Neural cell (in vitro differentiated cells): ENCODE measurements around the gene GDE1. TPM values are rescaled to one million over a fixed set of nuclear protein-coding genes. Genes with fewer than 3 reads are reported as not detected.

Source experiments
- H2AFZ ChIP-seq: fragments of 200-600, 300-800 bp; sonication (generic), shearing (Covaris generic); 2 replicates; pipeline ENCODE4 v1.6.0; 2014; ENCODE audit warnings: low read depth, mild to moderate bottlenecking, antibody characterized with exemption, low read length, moderate library complexity
- H3F3A ChIP-seq: fragments of 200-600 bp; shearing (Covaris generic); 2 replicates; pipeline ENCODE4 v1.6.1; 2016; ENCODE audit warnings: mild to moderate bottlenecking, moderate library complexity, mixed read lengths, antibody characterized with exemption, low read length; ENCODE audit not compliant: insufficient read depth, poor library complexity, severe bottlenecking
- H3K27ac ChIP-seq: fragments of 200-600, 300-800 bp; sonication (generic), shearing (Covaris generic); 2 replicates; pipeline ENCODE4 v1.5.1; 2014; ENCODE audit warnings: mild to moderate bottlenecking, low read length, moderate library complexity
- H3K27me3 ChIP-seq: fragments of 300-800, 200-600 bp; sonication (generic), shearing (Covaris generic); 2 replicates; pipeline ENCODE4 v1.6.0; 2014; ENCODE audit warnings: mild to moderate bottlenecking, low read depth, low read length, moderate library complexity; ENCODE audit not compliant: insufficient read depth
- H3K36me3 ChIP-seq: fragments of 300-800, 200-600 bp; sonication (generic), shearing (Covaris generic); 2 replicates; pipeline ENCODE4 v1.5.1; 2014; ENCODE audit warnings: mild to moderate bottlenecking, antibody characterized with exemption, low read length, moderate library complexity; ENCODE audit not compliant: insufficient read depth
- H3K4me2 ChIP-seq: fragments of 300-800, 200-600 bp; sonication (generic), shearing (Covaris generic); 2 replicates; pipeline ENCODE4 v1.6.0; 2014; ENCODE audit warnings: mild to moderate bottlenecking, low read length
- H3K4me3 ChIP-seq: fragments of 300-800, 200-600 bp; sonication (generic), shearing (Covaris generic); 2 replicates; pipeline ENCODE4 v1.5.1; 2014; ENCODE audit warnings: mild to moderate bottlenecking, low read length, moderate library complexity
- H3K79me2 ChIP-seq: fragments of 200-600 bp; shearing (Covaris generic); replicated peaks from 2 replicates; pipeline ENCODE4 v1.6.0; 2014; ENCODE audit warnings: mild to moderate bottlenecking, low read length, moderate library complexity; ENCODE audit not compliant: insufficient read depth
- H3K9ac ChIP-seq: fragments of 300-800, 200-600 bp; sonication (generic), shearing (Covaris generic); 2 replicates; pipeline ENCODE4 v1.6.1; 2016; ENCODE audit warnings: mild to moderate bottlenecking, low read length, mixed read lengths
- H3K9me2 ChIP-seq: fragments of 200-600 bp; shearing (Covaris generic); 2 replicates; pipeline ENCODE4 v1.6.1; 2016; ENCODE audit warnings: mild to moderate bottlenecking, low read length, mixed read lengths; ENCODE audit not compliant: insufficient read depth
- H3K9me3 ChIP-seq: fragments of 200-600, 300-800 bp; sonication (generic), shearing (Covaris generic); 2 replicates; pipeline ENCODE4 v1.6.1; 2016; ENCODE audit warnings: mild to moderate bottlenecking, mixed run types, low read length, moderate library complexity, mixed read lengths
- H4K20me1 ChIP-seq: fragments of 200-600 bp; shearing (Covaris generic); 2 replicates; pipeline ENCODE4 v1.6.1; 2016; ENCODE audit warnings: mild to moderate bottlenecking, mixed run types; ENCODE audit not compliant: insufficient read depth
- CTCF ChIP-seq: fragments of 450-650 bp; IDR thresholded peaks from 2 replicates; pipeline ENCODE4 v1.5.1; 2014; ENCODE audit warnings: antibody characterized with exemption, mild to moderate bottlenecking, moderate library complexity; ENCODE audit not compliant: poor library complexity, severe bottlenecking
- EP300 ChIP-seq: fragments of 450-650 bp; conservative IDR thresholded peaks from 2 replicates; pipeline ENCODE4 v1.6.1; 2014; ENCODE audit warnings: antibody characterized with exemption, mild to moderate bottlenecking, moderate library complexity; ENCODE audit not compliant: poor library complexity, severe bottlenecking
- EZH2 ChIP-seq: fragments of 200-600, 300-800 bp; shearing (Covaris generic), sonication (generic); IDR thresholded peaks from 2 replicates; pipeline ENCODE4 v1.6.1; 2014; ENCODE audit warnings: antibody characterized with exemption, low read length, borderline replicate concordance, mild to moderate bottlenecking; ENCODE audit not compliant: insufficient read depth, poor library complexity, severe bottlenecking
- MXI1 ChIP-seq: fragments of 450-650 bp; conservative IDR thresholded peaks from 2 replicates; pipeline ENCODE4 v1.6.1; 2014; ENCODE audit warnings: antibody characterized with exemption, mild to moderate bottlenecking; ENCODE audit not compliant: poor library complexity, severe bottlenecking
- POLR2AphosphoS5 ChIP-seq: IDR thresholded peaks from 2 replicates; pipeline ENCODE4 v1.6.1; 2012
- RAD21 ChIP-seq: fragments of 450-650 bp; conservative IDR thresholded peaks from 2 replicates; pipeline ENCODE4 v1.6.1; 2014; ENCODE audit warnings: antibody characterized with exemption, mild to moderate bottlenecking, moderate library complexity
- SMC3 ChIP-seq: fragments of 450-650 bp; conservative IDR thresholded peaks from 2 replicates; pipeline ENCODE4 v1.6.1; 2014; ENCODE audit warnings: antibody characterized with exemption, mild to moderate bottlenecking, moderate library complexity; ENCODE audit not compliant: poor library complexity
- TAF1 ChIP-seq: IDR thresholded peaks from 2 replicates; pipeline ENCODE4 v1.6.1; 2012; ENCODE audit warnings: low read depth
- polyA plus RNA-seq: library from polyadenylated mRNA; depleted of rRNA; stranded (reverse); fragments of >200 nt; gene quantifications from 2 replicates; pipeline ENCODE4 v1.2.3, GENCODE V29; 2014
- TF ChIP-seq, protein P1 (sequence below): IDR thresholded peaks from 2 replicates; pipeline ENCODE4 v1.6.1; 2012; ENCODE audit warnings: borderline replicate concordance

Gene GDE1
- polyA plus RNA-seq, 1 donor from 2014 or later, result 74.7 TPM

DNA sequence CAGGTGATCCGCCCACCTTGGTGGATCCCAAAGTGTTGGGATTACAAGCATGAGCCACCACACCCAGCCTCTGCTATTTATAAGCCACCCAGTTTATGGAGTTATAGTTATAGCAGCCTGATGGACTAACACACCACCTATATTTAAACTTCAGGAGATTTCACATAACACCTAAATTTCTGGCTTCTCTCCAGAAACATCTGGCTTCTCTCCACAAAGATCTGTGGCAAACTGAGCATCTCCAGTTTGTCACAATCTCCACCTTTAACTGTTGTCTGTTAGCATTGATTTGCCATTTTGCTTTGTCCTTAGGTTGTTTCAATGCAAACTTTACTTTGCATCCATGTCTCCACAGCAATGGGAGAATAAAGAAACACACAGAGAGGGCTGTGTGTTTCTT, 39.6 kb downstream of the GDE1 start:
- Histone ChIP-seq H3F3A (no peaks in the 10 kb centered on the region), H3K9ac (no peak overlapping the region), H4K20me1 (no peaks in the 10 kb centered on the region), H3K9me3 (no peaks in the 10 kb centered on the region), H3K27me3 (no peaks in the 10 kb centered on the region), H3K9me2 (no peaks in the 10 kb centered on the region), H2AFZ (no peak overlapping the region), H3K36me3 (no peaks in the 10 kb centered on the region), H3K27ac (no peak overlapping the region), H3K4me3 (no peak overlapping the region), H3K4me2 (no peak overlapping the region), H3K79me2 (no peaks in the 10 kb centered on the region)
- TF ChIP-seq, protein P1, sequence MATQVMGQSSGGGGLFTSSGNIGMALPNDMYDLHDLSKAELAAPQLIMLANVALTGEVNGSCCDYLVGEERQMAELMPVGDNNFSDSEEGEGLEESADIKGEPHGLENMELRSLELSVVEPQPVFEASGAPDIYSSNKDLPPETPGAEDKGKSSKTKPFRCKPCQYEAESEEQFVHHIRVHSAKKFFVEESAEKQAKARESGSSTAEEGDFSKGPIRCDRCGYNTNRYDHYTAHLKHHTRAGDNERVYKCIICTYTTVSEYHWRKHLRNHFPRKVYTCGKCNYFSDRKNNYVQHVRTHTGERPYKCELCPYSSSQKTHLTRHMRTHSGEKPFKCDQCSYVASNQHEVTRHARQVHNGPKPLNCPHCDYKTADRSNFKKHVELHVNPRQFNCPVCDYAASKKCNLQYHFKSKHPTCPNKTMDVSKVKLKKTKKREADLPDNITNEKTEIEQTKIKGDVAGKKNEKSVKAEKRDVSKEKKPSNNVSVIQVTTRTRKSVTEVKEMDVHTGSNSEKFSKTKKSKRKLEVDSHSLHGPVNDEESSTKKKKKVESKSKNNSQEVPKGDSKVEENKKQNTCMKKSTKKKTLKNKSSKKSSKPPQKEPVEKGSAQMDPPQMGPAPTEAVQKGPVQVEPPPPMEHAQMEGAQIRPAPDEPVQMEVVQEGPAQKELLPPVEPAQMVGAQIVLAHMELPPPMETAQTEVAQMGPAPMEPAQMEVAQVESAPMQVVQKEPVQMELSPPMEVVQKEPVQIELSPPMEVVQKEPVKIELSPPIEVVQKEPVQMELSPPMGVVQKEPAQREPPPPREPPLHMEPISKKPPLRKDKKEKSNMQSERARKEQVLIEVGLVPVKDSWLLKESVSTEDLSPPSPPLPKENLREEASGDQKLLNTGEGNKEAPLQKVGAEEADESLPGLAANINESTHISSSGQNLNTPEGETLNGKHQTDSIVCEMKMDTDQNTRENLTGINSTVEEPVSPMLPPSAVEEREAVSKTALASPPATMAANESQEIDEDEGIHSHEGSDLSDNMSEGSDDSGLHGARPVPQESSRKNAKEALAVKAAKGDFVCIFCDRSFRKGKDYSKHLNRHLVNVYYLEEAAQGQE, result no peak
- no peak for TF ChIP-seq SMC3
- TF ChIP-seq MXI1, result no peak
- TF ChIP-seq RAD21, result no peak
- TF ChIP-seq EP300, result no peak
- TF ChIP-seq POLR2AphosphoS5, result no peak
- TF ChIP-seq CTCF, result no peak
- no peak for TF ChIP-seq EZH2

DNA sequence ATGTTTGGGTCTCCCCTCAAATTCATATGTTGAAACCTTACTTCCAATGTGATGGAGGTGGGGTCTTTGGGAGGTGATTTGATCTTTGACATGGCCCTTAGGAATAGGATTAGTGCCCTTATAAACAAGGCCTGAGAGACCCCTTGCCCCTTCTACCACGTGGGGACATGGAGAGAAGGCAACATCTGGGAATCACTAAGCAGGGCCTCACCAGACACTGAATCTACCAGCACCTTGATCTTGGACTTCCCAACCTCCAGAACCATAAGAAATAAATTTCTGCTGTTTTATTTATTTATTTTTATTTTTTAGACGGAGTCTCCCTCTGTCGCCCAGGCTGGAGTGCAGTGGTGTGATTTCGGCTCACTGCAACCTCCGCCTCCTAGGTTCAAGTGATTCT, 40.1 kb downstream of the GDE1 start:
- H2AFZ ChIP-seq, result no peak overlapping the region
- H3K27ac ChIP-seq, result no peak overlapping the region
- H3K9ac ChIP-seq, result no peak overlapping the region
- TF ChIP-seq, protein P1, result no peak
- TF ChIP-seq MXI1 (no peak), RAD21 (no peak), CTCF (no peak), SMC3 (no peak), POLR2AphosphoS5 (no peak), TAF1 (no peak), EP300 (no peak), EZH2 (no peak)
- no peak overlapping the region for H3K4me3 ChIP-seq
- H3K27me3 ChIP-seq, result no peaks in the 10 kb centered on the region
- no peaks in the 10 kb centered on the region for H3F3A ChIP-seq
- H3K36me3 ChIP-seq, result no peaks in the 10 kb centered on the region
- no peaks in the 10 kb centered on the region for H3K79me2 ChIP-seq
- no peaks in the 10 kb centered on the region for H3K9me3 ChIP-seq
- H4K20me1 ChIP-seq, result no peaks in the 10 kb centered on the region
- H3K9me2 ChIP-seq, result no peaks in the 10 kb centered on the region
- no peak overlapping the region for H3K4me2 ChIP-seq
